Fibroblast of lung (primary cell): ENCODE data around the gene TBX6.

Source experiments
- CTCF ChIP-seq, 2 donors: IDR thresholded peaks in 1 of 2; conservative IDR thresholded peaks in 1 of 2; 1 replicate in 1 of 2; 2 replicates in 1 of 2; pipeline ENCODE4 v1.5.1; 2011 to 2012; ENCODE audit warnings: low read length in 2 of 2, control low read depth in 1 of 2, inconsistent platforms in 1 of 2, low read depth in 1 of 2, mild to moderate bottlenecking in 1 of 2
- EZH2 ChIP-seq: IDR thresholded peaks from 2 replicates; pipeline ENCODE4 v1.5.1; 2012; ENCODE audit warnings: low read length, control low read depth, mild to moderate bottlenecking; ENCODE audit errors: missing control alignments

GRCh38 chr16:30065102-30065942 is 26.4 kb downstream of the TBX6 start, which contains the start of gene ALDOA:
- TF ChIP-seq CTCF (conservative IDR thresholded peaks at IDR 0.05 in 1 of 2, IDR thresholded peaks at IDR 0.05 in 1 of 2; ENCODE audit: low read depth in 1 of 2, low read length in 2 of 2) = no peak
- TF ChIP-seq EZH2 = no peak
